GM23338 (cell line): ENCODE measurements around the gene TWIST2.

Experiments used
- ETS1 ChIP-seq: IDR thresholded peaks from 2 replicates; pipeline ENCODE4 v1.6.1; 2016; ENCODE audit warnings: antibody characterized with exemption
- EZH2 ChIP-seq: fragments of 200-600 bp; sonication (generic); IDR thresholded peaks from one replicate; pipeline ENCODE4 v1.8.0; 2017; ENCODE audit warnings: antibody characterized with exemption, mild to moderate bottlenecking, low read depth; ENCODE audit not compliant: unreplicated experiment
- EZH2phosphoT487 ChIP-seq: fragments of 200-600 bp; sonication (generic); IDR thresholded peaks from one replicate; pipeline ENCODE4 v1.8.1; 2018; ENCODE audit warnings: antibody characterized with exemption; ENCODE audit not compliant: unreplicated experiment
- POLR2AphosphoS5 ChIP-seq: IDR thresholded peaks from 2 replicates; pipeline ENCODE4 v1.6.1; 2016; ENCODE audit warnings: antibody characterized with exemption, low read depth
- TF ChIP-seq, protein P1 (sequence below), 2 experiments: fragments of 200-600 bp in 1 of 2; sonication (generic) in 1 of 2; conservative IDR thresholded peaks; 2 replicates each; pipeline versions ENCODE4 v1.5.1 to v1.6.1; 2016 to 2017; ENCODE audit warnings: antibody characterized with exemption in 2 of 2, low read depth in 2 of 2, mild to moderate bottlenecking in 2 of 2, moderate library complexity in 1 of 2
- TF ChIP-seq, protein P2 (sequence below): IDR thresholded peaks from one replicate; pipeline ENCODE4 v1.6.1; 2018; ENCODE audit warnings: antibody characterized with exemption; ENCODE audit not compliant: unreplicated experiment

- TF ChIP-seq, protein P1, sequence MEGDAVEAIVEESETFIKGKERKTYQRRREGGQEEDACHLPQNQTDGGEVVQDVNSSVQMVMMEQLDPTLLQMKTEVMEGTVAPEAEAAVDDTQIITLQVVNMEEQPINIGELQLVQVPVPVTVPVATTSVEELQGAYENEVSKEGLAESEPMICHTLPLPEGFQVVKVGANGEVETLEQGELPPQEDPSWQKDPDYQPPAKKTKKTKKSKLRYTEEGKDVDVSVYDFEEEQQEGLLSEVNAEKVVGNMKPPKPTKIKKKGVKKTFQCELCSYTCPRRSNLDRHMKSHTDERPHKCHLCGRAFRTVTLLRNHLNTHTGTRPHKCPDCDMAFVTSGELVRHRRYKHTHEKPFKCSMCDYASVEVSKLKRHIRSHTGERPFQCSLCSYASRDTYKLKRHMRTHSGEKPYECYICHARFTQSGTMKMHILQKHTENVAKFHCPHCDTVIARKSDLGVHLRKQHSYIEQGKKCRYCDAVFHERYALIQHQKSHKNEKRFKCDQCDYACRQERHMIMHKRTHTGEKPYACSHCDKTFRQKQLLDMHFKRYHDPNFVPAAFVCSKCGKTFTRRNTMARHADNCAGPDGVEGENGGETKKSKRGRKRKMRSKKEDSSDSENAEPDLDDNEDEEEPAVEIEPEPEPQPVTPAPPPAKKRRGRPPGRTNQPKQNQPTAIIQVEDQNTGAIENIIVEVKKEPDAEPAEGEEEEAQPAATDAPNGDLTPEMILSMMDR (conservative IDR thresholded peaks at IDR 0.05; ENCODE audit: low read depth in 2 of 2) = no peak
- TF ChIP-seq, protein P2, sequence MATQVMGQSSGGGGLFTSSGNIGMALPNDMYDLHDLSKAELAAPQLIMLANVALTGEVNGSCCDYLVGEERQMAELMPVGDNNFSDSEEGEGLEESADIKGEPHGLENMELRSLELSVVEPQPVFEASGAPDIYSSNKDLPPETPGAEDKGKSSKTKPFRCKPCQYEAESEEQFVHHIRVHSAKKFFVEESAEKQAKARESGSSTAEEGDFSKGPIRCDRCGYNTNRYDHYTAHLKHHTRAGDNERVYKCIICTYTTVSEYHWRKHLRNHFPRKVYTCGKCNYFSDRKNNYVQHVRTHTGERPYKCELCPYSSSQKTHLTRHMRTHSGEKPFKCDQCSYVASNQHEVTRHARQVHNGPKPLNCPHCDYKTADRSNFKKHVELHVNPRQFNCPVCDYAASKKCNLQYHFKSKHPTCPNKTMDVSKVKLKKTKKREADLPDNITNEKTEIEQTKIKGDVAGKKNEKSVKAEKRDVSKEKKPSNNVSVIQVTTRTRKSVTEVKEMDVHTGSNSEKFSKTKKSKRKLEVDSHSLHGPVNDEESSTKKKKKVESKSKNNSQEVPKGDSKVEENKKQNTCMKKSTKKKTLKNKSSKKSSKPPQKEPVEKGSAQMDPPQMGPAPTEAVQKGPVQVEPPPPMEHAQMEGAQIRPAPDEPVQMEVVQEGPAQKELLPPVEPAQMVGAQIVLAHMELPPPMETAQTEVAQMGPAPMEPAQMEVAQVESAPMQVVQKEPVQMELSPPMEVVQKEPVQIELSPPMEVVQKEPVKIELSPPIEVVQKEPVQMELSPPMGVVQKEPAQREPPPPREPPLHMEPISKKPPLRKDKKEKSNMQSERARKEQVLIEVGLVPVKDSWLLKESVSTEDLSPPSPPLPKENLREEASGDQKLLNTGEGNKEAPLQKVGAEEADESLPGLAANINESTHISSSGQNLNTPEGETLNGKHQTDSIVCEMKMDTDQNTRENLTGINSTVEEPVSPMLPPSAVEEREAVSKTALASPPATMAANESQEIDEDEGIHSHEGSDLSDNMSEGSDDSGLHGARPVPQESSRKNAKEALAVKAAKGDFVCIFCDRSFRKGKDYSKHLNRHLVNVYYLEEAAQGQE = no peak
- no peak for TF ChIP-seq EZH2
- TF ChIP-seq POLR2AphosphoS5 = no peak
- TF ChIP-seq ETS1 = no peak
- no peak for TF ChIP-seq EZH2phosphoT487
Observed at GRCh38 chr2:238818561-238818960, 29.3 kb upstream of the TWIST2 start.
